Measurements from ENCODE around the gene NPB. TPM values are rescaled to one million over a fixed set of nuclear protein-coding genes. Genes with fewer than 3 reads are reported as not detected.

The NPB gene
- total RNA-seq, 1 experiment from 2014 or later = 0.47 TPM

DNA sequence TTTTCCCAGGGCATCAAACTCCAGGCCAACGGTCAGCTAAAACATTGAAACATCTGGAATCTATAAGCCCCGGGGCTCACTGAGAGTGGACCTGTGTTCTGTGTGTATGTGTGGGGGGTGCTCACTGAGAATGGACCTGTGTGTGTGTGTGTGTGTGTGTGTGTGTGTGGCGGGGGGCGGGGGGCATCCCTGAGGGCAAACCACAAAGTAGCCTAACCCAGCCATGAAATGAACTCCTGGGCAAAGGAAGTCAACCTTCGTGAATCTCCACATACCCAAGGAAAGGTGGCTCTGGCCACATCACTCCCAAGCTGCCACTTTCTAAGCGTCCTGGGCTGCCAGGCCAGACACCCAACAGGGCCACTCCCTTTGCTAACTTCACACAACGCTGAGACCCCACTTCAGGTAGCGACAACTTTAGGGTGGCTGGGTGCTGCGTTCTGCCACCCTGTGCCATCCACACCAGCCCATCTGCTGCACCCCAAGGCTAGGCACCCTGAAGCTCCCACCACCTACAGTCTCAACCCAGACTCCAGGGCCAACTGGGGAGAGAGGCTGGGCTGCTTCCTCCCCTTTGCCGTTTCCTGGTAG lies 23.9 kb downstream of the NPB start:
- Mint-ChIP-seq H3K27me3 (ENCODE audit: unreplicated experiment) (no peaks in the 10 kb centered on the region), H3K4me1 (ENCODE audit: low read depth, unreplicated experiment) (peaks cover 26% of the 10 kb centered on the region), H3K36me3 (ENCODE audit: insufficient read depth, unreplicated experiment) (peaks cover 54% of the 10 kb centered on the region), H3K4me3 (ENCODE audit: low read depth, unreplicated experiment) (peak overlapping the region; percentile 90), H3K27ac (ENCODE audit: unreplicated experiment) (peak overlapping the region; percentile 88), H3K9me3 (ENCODE audit: low read depth, unreplicated experiment) (no peaks in the 10 kb centered on the region)
- no peak for TF ChIP-seq CTCF (IDR thresholded peaks at IDR 0.05; ENCODE audit: unreplicated experiment)
- CTCF ChIA-PET = interaction anchor here (1.2 to 1.6 kb wide), 3 partner anchors 11 to 94 kb away, joined by 3 to 4 read pairs (median 3); partner anchors contain the start of gene PYCR1
- intact Hi-C loops (cut with micrococcal nuclease; ENCODE audit: unreplicated experiment) = no loop called here
- no peak for DNase-seq
- no TSS peak for BruUV-seq (replicated peaks)

DNA sequence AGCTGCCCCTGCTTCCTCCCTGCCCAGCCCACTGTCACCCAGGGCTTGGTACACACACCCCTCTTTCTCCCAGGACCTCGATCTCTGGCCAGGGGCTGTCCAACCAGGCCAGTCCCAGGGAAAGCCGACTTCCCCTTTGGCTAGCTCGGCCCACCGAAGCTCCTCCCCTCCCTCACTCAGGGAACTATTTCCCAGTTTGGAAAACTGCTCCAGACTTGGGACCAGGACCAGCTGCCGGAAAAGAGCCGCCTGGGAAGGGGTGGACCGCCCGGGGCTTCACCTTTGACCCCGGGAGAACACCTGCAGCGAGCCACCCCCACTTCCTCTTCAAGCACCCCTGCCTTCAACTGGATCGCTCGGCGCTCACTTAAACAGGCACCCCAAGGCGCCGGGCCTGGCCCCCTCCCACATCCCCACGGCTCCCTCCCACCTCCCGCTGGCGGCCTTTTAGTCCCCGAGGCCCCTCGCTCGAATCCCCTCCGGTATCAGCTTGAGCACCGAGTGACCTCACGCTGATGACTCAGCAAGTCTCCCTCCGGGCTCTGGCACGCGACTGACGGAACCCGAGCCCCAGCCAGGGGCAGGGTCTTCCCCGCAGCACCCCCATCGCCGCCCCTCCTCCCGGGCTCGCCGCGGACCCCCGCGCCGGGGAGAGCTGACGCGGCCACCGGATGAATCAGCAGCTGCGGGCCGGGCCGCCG lies 24.6 kb downstream of the NPB start:
- peak; percentile 76 for DNase-seq
- no peaks in the 10 kb centered on the region for H3K27me3 Mint-ChIP-seq (ENCODE audit: unreplicated experiment)
- intact Hi-C loops (cut with micrococcal nuclease; ENCODE audit: unreplicated experiment) = no loop called here
- peaks cover 26% of the 10 kb centered on the region for H3K4me1 Mint-ChIP-seq (ENCODE audit: low read depth, unreplicated experiment)
- TF ChIP-seq CTCF (IDR thresholded peaks at IDR 0.05; ENCODE audit: unreplicated experiment) = no peak
- BruUV-seq (replicated peaks) = no TSS peak
- CTCF ChIA-PET = interaction anchor here (0.7 to 1.6 kb wide), 4 partner anchors 9 to 93 kb away, joined by 3 to 4 read pairs (median 4); partner anchors contain the start of gene PYCR1
- H3K36me3 Mint-ChIP-seq (ENCODE audit: insufficient read depth, unreplicated experiment) = peaks cover 56% of the 10 kb centered on the region
- H3K27ac Mint-ChIP-seq (ENCODE audit: unreplicated experiment) = peak overlapping the region; percentile 88
- no peaks in the 10 kb centered on the region for H3K9me3 Mint-ChIP-seq (ENCODE audit: low read depth, unreplicated experiment)
- peak overlapping the region; percentile 90 for H3K4me3 Mint-ChIP-seq (ENCODE audit: low read depth, unreplicated experiment)

- no peak for TF ChIP-seq CTCF (IDR thresholded peaks at IDR 0.05; ENCODE audit: unreplicated experiment)
- Mint-ChIP-seq H3K4me1 (ENCODE audit: low read depth, unreplicated experiment) (peaks cover 26% of the 10 kb centered on the region), H3K27ac (ENCODE audit: unreplicated experiment) (peak overlapping the region; percentile 88), H3K4me3 (ENCODE audit: low read depth, unreplicated experiment) (peak overlapping the region; percentile 90), H3K36me3 (ENCODE audit: insufficient read depth, unreplicated experiment) (peaks cover 57% of the 10 kb centered on the region), H3K27me3 (ENCODE audit: unreplicated experiment) (no peaks in the 10 kb centered on the region), H3K9me3 (ENCODE audit: low read depth, unreplicated experiment) (no peaks in the 10 kb centered on the region)
- CTCF ChIA-PET = interaction anchor here (0.7 to 1.6 kb wide), 7 partner anchors 9 to 408 kb away, joined by 3 to 5 read pairs (median 4); no protein-coding TSS in a partner anchor
- intact Hi-C loops (cut with micrococcal nuclease; ENCODE audit: unreplicated experiment) = no loop called here
- no TSS peak for BruUV-seq (replicated peaks)
- DNase-seq = no peak
Observed at GRCh38 chr17:81927152-81927652, 25.2 kb downstream of the NPB start.

DNA sequence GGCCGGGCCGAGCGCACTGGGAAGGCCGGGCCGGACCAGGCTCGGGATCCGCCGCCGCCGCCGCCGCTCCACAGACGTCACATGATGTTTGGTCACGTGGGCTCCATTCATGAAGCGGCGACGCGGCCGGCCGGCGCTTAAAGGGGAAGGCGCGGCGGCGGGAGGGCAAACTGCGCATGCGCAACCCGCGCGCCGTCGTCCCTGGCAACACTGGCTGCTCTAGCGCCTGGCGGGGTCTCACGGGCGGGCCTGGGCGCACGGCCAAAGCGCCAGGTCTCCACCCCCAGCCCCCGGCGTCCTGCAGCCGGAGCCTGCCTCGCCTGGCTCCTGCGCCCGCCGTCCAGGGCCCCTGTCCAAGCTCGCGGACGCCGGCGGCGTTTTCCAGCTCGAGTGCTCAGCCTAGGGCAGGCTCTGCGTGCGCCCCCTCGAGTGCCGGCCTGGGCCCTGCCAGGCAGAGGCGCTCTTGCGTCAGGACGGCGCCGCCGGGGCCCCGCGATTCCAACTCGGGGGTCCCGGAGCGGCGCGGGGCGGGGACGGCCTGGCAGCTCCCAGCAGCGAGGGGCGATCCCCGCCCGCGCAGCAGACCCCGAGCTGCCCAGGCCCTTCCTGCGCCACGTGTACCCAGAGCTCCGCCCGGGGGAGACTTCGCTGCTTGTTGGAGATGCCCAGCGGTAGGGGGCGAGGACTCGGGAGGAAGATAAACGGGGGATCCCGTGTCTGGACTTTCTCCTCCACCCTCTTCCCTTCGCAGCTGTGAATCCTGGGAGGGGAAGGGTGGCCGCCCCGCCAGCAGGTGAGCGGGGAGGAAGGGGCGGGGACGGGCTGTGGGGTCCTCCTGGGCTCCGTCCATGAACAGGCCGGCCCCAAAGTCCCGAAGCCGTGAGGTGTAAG lies 25.9 kb downstream of the NPB start, which contains the start of gene MAFG:
Gene MAFG, minus strand, starts transcription at position 83 of the 891 bp plus-strand sequence. CDS start 4,550 bp downstream, outside the sequence.
- no TSS peak for BruUV-seq (replicated peaks)
- H3K4me3 Mint-ChIP-seq (ENCODE audit: low read depth, unreplicated experiment) = peak within 1 kb of the TSS; percentile 90
- CTCF ChIA-PET = interaction anchor here (0.7 to 1.0 kb wide), 5 partner anchors 9 to 407 kb away, joined by 3 to 5 read pairs (median 3); no protein-coding TSS in a partner anchor

More for the DNA sequence above, 25.9 kb downstream of the NPB start, which contains the start of gene MAFG:
- Mint-ChIP-seq H3K9me3 (ENCODE audit: low read depth, unreplicated experiment) (no peaks in the 10 kb centered on the region), H3K27ac (ENCODE audit: unreplicated experiment) (peak within 1 kb of the TSS; percentile 88), H3K4me1 (ENCODE audit: low read depth, unreplicated experiment) (peaks cover 19% of the 10 kb centered on the region), H3K27me3 (ENCODE audit: unreplicated experiment) (no peaks in the 10 kb centered on the region), H3K36me3 (ENCODE audit: insufficient read depth, unreplicated experiment) (peaks cover 57% of the 10 kb centered on the region)
- TF ChIP-seq CTCF (IDR thresholded peaks at IDR 0.05; ENCODE audit: unreplicated experiment) = no peak
- DNase-seq = peak; percentile 92
- intact Hi-C loops (cut with micrococcal nuclease; ENCODE audit: unreplicated experiment) = no loop called here
